Measurements from ENCODE around the gene CLDND1.

DNA sequence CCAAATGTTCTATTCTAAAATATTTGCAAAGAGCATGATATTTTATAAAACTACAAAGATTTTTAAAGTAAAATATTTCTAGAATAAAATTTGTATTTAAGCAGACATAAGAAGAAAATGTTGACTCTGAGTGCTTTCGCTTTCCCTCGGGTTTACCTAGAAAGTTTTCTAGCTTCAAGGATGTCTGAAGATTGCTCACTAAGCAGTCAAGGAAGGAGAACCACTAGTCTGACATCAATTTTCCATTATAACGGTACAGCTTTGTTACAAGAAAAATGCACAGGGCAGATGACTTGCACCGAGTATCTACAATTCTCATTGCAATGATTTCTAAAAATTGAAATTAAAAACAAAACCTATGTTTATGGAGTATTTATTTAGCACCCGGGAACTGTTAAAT is 23.2 kb upstream of the CLDND1 start:
- TF ChIP-seq, protein P1, sequence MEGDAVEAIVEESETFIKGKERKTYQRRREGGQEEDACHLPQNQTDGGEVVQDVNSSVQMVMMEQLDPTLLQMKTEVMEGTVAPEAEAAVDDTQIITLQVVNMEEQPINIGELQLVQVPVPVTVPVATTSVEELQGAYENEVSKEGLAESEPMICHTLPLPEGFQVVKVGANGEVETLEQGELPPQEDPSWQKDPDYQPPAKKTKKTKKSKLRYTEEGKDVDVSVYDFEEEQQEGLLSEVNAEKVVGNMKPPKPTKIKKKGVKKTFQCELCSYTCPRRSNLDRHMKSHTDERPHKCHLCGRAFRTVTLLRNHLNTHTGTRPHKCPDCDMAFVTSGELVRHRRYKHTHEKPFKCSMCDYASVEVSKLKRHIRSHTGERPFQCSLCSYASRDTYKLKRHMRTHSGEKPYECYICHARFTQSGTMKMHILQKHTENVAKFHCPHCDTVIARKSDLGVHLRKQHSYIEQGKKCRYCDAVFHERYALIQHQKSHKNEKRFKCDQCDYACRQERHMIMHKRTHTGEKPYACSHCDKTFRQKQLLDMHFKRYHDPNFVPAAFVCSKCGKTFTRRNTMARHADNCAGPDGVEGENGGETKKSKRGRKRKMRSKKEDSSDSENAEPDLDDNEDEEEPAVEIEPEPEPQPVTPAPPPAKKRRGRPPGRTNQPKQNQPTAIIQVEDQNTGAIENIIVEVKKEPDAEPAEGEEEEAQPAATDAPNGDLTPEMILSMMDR (IDR thresholded peaks at IDR 0.05) = no peak
- TF ChIP-seq EP300 (IDR thresholded peaks at IDR 0.05) (no peak), POLR2A (IDR thresholded peaks at IDR 0.05) (no peak), POLR2AphosphoS5 (IDR thresholded peaks at IDR 0.05) (no peak)

All from upper lobe of left lung (tissue), 4 donors.